CD4-positive, alpha-beta T cell treated with Interleukin-4 for 1 hour (primary cell): ENCODE data around the gene RTP1.

Source experiments
- DNase-seq, 2 donors: peaks; one replicate each; pipeline ENCODE4 v3.0.0-alpha.2; 2020 to 2022

The RTP1 gene

DNA sequence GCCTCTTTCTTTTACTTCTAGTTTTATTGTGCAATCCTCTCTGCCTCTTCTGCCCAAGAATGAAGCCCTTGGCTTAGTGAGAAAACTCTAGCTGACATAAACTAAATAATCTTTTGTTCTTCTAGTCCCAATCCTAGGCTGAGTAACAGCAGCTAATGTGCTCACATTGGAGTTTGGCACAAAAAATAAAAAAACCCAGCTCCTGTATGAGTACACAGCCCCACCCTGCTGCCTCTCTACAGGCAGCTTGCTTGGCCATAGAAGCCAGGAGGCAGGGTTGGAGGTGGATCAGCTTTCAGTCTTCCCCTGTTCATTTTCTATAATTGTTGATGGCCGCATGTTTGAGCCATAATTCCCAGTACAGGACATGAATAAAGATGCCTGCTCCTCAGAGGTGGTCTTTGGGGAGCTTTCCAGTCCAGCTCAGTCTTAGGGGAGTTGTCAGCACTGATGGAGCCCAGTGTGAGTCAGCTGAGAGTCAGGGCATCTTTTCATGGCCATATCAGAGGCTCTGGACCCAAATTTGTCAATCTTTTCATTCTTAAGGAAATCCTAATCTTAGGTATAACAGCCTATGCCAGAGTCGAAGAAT, 46.7 kb downstream of the RTP1 start:
- DNase-seq, result no peak

DNA sequence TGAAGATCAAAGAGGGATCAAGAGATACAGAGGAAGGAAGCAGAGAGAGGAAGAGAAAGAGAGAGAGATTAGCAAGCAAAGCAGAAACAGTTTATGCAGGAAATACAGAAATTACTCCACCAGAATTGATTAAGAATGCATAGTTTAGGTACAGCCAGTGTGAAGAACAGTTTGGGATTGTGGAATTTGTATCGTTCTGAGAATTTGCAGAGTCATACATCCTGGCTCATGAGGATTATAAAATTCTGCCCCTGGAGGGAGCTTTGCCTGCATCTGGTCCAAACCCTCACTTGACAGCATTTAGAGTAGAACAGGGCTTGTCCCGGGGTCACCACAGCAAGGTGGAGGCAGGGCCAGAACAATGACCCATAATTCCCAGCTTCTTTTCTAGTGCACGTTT, 50.1 kb downstream of the RTP1 start:
- DNase-seq, result no peak
